ENCODE data around the gene CD48.

CD48 gene

GRCh38 chr1:160711602-160712311 lies at the start of gene CD48:
TSS of gene CD48 (minus strand) at chr1:160711822. CDS start at chr1:160711763, 59 bp downstream.
- peak; percentile 43 for DNase-seq

- no peak for DNase-seq
Observed at GRCh38 chr1:160761046-160761445, 49.4 kb upstream of the CD48 start.

GRCh38 chr1:160759740-160760139 lies 48.1 kb upstream of the CD48 start:
- no peak for DNase-seq

DNA sequence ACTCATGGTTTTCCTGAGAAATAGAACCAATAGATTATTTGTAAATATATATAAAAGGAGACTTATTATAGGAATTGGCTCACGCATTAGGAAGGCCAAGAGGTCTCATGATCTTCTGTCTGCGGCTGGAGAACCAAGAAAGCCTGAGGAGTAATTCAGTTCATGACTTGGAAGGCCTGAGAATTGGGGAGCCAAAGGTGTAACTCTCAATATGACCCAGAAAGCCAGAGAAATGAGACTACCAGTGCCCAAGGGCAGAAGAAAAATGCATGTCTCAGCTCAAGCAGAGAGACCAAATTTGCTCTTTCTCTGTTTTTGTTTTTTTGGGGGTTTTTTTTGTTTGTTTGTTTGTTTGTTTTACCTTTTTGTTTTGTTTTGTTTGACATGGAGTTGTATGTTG lies 46.9 kb upstream of the CD48 start:
- DNase-seq = no peak

DNA sequence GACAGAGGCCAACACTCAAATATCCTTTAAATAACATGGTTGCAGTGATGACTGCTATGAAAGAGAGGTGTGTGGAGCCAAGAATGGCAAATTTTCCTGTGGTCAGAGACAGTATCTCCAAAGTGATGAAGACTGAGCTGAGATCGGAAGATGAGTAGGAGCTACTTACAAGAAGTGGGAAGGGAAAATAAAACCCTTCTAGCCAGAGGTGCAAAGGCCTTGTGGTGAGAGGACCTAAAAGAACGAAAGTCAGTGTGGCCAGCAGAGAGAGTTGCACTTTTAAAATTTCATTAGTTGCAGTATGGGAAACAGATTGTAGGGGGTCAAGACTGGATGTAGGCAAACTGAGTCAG lies 45.2 kb upstream of the CD48 start:
- no peak for DNase-seq

- DNase-seq = no peak
Observed at GRCh38 chr1:160755911-160756848, 44.6 kb upstream of the CD48 start.

DNA sequence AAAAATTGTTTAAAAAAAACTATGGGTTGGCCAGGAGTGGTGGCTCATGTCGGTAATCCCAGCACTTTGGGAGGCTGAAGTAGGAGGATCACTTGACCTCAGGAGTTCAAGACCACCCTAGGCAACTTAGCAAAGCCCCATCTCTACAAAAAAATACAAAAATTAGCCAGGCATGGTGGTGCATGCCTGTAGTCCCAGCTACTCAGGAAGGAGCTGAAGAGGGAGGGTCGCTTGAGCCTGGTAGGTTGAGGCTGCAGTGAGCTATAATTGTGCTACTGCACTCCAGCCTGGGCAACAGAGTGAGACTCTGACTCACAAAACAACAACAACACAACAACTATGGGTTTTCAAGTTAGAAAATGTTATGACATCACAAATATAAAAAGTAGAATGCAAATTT lies 43.8 kb upstream of the CD48 start:
- no peak for DNase-seq

DNA sequence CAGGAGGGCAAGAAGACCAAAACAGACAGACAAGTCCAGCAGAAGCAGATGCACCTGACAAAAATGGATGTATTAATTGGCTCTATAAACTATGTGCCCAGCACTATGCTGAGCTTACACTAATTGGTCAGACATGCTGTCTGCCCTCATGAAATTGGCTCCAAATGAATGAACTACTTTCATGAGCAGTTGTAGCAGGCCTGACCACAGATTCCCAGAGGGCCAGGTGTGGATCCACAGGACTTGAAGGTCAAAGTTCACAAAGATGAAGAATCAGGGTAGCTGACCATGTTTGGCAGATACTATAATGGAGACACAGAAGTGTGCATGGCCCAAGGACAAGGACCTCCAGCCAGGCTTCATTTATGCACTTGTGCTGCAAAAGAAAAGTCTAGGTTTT lies 42.0 kb upstream of the CD48 start:
- no peak for DNase-seq

- no peak for DNase-seq
Observed at GRCh38 chr1:160752924-160753323, 41.3 kb upstream of the CD48 start.

DNA sequence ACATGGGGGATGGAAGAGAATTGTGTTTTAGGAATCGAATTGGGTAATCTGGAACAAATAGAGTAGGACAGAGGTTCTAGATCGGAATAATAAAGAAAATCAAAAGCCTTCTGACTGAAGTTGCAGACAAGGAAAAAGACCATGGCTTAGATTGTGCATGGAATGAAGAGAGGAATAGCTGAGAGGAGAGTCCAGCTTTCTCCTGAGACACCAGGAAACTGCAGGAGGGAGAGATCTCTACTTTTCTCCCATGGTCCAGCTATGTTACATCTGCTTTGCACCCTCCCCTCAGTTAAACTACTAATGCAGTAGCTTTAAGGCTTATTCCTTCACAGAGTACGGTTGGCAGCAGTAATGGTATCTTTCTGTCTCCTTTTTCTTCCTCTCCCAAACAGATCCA lies 40.8 kb upstream of the CD48 start:
- no peak for DNase-seq

DNA sequence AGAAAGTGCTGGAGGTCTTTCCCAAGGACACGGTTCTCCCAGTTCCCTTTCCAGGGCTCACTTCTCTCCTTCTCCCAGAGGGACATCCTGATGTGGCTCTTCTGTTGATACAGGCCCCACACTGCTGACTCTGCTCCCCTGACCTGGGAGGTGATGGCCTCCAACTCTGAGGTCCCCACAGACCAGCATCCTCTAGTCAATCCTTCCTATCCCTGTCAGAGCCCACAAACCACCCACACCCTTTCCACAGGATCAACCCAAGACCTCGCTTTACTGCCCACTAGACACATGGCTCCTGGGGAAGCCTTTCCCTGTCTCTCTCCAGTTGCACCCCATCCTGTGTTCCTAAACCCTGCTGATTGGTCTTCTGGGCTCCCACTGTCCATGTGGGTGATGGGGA lies 39.0 kb upstream of the CD48 start:
- no peak for DNase-seq

DNA sequence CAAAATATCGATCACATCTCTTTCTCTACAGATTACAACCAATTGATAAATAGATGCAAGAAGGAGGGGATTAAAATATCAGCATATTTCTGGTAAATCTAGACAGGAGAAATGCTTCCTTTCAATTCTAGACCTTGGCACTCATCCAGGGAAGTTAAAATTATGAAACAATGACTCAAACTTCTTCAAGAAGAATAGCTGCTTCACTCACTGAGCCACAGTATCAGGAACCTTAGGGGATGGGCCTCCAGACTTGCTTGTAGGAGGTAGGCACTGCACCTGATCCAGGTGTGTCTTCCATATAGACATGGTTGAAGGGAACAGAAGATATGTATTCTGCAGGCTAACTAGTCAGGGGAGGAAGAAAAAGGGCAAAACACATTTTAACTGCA lies 37.3 kb upstream of the CD48 start:
- no peak for DNase-seq

- DNase-seq = no peak
Observed at GRCh38 chr1:160748181-160748877, 36.7 kb upstream of the CD48 start.

- DNase-seq = no peak
Observed at GRCh38 chr1:160747717-160748116, 36.1 kb upstream of the CD48 start.

DNA sequence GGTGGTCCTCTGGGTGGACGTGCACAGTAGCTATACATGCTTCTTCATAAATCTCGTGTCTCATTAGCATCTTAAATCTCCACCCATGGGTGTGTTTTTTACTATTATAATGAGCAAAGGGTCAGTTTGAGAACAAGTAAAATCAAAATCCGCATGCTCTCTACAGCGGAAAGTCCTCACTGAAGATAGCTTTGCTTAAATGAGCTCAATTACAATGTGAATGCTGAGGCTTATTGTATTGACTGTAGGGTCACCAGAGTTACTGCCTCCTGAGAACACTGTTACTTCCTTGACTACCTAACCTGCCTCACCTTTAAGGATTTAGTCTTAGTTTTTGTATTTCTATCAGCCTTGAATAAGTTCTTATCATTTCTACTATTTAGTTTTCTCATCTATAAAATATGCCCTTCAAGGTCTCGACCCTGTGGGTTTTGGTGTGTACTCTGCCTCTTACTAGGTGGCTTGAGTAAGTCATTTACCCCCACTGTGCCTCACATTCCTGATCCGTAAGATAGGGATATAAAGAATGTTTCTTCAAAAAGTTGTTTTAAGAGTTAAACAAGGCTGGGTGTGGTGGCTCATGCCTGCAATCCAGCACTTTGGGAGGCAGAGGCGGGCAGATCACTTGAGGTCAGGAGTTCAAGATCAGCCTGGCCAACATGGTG lies 35.3 kb upstream of the CD48 start:
- no peak for DNase-seq

- DNase-seq = no peak
Observed at GRCh38 chr1:160745551-160745950, 33.9 kb upstream of the CD48 start.

- no peak for DNase-seq
Observed at GRCh38 chr1:160744852-160745520, 33.4 kb upstream of the CD48 start.

DNA sequence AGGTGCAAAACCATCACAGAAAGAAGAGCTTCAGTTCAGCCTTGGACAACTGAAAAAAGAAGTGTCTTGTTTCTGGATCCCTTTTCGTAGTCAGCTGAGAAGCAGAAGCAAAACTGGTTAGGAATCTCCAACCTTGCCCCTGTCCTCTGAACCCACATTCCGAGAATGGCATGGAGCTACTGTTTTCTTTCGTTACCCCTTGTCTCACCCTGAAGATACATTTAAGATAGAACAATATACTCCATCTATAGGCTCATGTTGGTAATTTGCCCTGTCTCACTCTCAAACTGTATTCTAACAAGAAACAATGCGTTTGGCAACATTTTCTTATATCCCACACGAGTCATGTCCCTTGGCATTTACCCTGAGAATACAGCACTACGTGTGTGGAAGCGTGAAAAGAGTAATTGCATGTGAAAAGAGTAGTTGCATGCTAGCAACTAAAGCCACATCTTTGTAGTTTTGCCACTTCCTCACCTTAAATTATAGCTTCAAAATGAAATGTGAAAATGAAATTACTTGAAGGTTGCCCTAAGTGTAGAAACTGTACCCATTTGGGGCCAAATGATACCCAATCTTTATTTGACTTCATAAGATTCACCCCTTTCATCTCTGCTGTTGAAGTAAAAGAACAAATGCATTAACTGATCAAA lies 32.7 kb upstream of the CD48 start:
- DNase-seq = no peak

- no peak for DNase-seq
Observed at GRCh38 chr1:160743266-160743665, 31.6 kb upstream of the CD48 start.

- DNase-seq = no peak
Observed at GRCh38 chr1:160742428-160743127, 31.0 kb upstream of the CD48 start.

DNA sequence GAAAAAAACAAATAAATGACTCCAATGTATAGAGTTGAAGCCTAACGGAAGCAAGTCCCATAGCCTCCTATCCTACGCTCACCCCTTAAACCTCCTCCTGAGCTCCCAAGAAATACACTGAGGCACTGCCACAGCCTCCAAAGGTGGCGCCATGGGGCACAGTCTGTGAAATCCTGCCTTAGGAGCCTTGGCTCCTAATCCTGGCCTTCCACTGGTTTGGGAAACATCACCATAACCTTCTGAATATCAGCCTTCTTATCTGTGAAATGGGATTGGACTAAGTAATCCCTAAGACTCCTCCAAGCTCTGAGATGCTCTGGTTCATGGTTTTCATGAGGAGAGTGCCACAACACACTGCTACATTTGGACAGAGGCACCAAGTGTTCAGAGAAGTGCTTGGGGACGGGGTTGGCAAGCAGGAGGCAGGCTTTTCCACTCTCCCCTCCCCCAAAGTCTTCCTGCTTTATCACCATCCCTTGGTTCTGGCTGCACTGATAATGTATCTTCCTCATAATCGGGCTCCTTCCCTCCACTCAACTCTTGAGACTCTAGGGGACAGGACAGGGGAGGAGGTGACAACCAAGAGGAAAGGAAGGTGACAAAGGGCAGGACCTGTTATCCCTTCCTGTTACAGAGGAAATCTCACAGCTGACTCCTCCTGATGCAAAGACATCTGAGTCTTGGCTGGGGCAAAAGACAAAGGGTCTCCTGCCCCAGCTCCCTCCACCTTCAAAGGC lies 30.2 kb upstream of the CD48 start:
- DNase-seq = no peak

All from activated CD4-positive, alpha-beta T cell treated with anti-CD3 and anti-CD28 coated beads for 1 hour (primary cell).